ENCODE measurements around the gene TEKTIP1.
"Not testable (repeated sequence)": the region's sequence is repeated elsewhere in the genome, so short reads cannot be mapped to it uniquely, and the experiment has no call there.

Gene TEKTIP1

DNA sequence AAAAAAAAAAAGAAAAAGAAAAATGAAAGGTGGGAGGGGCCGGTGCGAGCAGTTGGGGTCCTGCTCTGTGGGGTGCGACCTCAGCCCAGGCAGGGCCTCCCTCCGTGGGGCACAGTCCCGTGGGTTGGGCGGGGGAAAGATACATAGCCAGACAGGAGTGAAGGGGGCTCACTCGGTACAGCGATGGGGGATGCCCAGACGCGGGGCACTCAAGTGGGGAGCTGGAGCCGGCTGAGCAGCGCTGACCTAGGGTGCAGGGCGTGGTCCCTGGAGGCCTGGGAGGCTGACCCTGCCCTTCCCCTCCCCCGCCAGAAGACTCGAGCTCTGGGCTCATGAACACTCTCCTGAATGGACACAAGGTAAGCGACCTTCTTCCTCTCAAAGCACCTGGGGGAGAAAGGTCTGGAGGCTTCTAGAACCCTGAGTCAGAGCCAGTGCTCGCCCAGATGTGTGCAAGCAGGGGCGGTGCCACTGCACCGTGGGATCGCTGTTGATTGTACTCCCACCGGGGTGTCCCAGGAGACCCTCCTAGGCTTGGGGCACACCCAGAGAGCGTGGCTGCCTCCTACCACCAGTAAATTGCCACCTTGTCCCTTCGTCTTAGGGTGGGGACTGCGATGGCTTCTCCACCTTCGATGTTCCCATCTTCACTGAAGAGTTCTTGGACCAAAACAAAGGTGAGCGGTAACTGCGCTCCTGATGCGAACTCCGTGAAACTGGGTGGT lies 37.1 kb downstream of the TEKTIP1 start:
- no peak overlapping the region for H3K4me3 ChIP-seq (replicated peaks; ENCODE audit: low read depth, low read length)
- TF ChIP-seq, protein P1, sequence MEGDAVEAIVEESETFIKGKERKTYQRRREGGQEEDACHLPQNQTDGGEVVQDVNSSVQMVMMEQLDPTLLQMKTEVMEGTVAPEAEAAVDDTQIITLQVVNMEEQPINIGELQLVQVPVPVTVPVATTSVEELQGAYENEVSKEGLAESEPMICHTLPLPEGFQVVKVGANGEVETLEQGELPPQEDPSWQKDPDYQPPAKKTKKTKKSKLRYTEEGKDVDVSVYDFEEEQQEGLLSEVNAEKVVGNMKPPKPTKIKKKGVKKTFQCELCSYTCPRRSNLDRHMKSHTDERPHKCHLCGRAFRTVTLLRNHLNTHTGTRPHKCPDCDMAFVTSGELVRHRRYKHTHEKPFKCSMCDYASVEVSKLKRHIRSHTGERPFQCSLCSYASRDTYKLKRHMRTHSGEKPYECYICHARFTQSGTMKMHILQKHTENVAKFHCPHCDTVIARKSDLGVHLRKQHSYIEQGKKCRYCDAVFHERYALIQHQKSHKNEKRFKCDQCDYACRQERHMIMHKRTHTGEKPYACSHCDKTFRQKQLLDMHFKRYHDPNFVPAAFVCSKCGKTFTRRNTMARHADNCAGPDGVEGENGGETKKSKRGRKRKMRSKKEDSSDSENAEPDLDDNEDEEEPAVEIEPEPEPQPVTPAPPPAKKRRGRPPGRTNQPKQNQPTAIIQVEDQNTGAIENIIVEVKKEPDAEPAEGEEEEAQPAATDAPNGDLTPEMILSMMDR (IDR thresholded peaks at IDR 0.05; ENCODE audit: low read length, missing control alignments): no peak
- DNase-seq (ENCODE audit: low read depth): no peak

DNA sequence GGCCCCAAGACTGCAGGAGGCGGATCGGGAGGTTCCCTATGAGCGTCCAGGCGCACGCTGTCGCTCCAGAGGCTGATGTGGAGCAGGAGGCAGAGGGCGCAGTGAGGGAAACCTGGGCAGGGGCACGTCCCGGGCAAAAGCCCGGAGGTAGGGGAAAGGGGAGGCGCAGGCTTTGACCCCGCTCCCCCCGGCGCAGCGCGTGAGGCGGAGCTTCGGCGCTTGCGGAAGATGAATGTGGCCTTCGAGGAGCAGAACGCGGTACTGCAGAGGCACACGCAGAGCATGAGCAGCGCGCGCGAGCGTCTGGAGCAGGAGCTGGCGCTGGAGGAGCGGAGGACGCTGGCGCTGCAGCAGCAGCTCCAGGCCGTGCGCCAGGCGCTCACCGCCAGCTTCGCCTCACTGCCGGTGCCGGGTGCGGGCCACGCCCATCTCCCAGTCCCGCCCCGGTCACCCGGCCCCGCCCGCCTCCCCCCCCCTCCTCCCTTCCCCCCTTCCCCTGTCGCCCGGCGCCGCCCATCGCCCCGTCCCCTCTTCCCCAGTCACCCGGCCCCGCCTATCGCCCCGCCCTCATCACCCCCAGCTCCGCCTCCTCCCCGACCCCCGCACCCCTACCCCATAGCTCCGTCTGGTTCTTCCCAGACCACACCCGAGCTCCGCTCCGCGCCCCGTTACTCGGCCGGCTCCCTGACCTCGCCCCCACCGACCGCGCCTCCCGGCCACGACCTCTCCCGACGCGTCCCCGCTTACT lies 37.9 kb downstream of the TEKTIP1 start:
- no peak overlapping the region for H3K4me3 ChIP-seq (replicated peaks; ENCODE audit: low read depth, low read length)
- TF ChIP-seq, protein P1 (IDR thresholded peaks at IDR 0.05; ENCODE audit: low read length, missing control alignments): no peak
- DNase-seq (ENCODE audit: low read depth): peak; percentile 73

DNA sequence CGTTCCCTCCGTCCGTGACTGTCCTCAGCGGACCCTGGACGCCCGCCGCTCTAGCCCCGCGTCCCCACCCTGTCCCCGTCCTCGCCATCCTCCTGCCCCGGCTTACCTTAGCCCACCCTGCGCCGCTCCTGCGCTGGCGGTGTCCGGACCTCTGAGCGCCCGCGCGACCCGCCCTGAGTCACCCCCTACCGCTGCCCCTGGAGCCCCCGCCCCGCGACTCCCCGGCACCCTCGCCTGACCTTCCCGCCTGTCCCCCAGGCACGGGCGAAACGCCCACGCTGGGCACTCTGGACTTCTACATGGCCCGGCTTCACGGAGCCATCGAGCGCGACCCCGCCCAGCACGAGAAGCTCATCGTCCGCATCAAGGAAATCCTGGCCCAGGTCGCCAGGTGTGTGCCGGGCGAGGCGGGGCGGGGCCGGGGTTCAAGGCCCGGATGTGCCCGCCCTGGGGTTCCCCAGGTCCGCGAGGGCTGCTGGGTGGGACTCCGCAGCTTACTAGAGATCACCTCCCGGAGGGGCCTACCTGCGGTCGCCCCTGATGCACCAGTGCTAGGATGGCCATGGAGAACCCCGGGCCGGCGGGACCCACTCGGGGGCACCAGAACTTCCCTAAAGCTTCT lies 38.9 kb downstream of the TEKTIP1 start:
- no peak overlapping the region for H3K4me3 ChIP-seq (replicated peaks; ENCODE audit: low read depth, low read length)
- TF ChIP-seq, protein P1 (IDR thresholded peaks at IDR 0.05; ENCODE audit: low read length, missing control alignments): no peak
- DNase-seq (ENCODE audit: low read depth): no peak

DNA sequence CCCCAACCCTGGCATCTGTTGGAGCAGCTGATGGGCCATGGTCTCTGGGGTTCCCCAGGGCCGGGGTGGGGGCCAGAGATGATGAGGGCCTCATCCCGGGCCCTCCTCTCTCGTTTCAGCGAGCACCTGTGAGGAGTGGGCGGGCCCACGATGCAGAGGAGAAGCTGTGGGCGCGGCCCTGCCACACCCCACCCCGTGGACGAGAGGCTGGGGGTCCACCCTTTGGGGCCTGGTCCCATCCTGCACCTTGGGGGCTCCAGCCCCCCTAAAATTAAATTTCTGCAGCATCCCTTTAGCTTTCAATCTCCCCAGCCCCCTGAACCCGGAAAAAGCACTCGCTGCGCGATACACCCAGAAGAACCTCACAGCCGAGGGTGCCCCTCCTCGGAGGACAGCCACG lies 39.4 kb downstream of the TEKTIP1 start:
- TF ChIP-seq, protein P1 (IDR thresholded peaks at IDR 0.05; ENCODE audit: low read length, missing control alignments): no peak
- no peak overlapping the region for H3K4me3 ChIP-seq (replicated peaks; ENCODE audit: low read depth, low read length)
- DNase-seq (ENCODE audit: low read depth): no peak

DNA sequence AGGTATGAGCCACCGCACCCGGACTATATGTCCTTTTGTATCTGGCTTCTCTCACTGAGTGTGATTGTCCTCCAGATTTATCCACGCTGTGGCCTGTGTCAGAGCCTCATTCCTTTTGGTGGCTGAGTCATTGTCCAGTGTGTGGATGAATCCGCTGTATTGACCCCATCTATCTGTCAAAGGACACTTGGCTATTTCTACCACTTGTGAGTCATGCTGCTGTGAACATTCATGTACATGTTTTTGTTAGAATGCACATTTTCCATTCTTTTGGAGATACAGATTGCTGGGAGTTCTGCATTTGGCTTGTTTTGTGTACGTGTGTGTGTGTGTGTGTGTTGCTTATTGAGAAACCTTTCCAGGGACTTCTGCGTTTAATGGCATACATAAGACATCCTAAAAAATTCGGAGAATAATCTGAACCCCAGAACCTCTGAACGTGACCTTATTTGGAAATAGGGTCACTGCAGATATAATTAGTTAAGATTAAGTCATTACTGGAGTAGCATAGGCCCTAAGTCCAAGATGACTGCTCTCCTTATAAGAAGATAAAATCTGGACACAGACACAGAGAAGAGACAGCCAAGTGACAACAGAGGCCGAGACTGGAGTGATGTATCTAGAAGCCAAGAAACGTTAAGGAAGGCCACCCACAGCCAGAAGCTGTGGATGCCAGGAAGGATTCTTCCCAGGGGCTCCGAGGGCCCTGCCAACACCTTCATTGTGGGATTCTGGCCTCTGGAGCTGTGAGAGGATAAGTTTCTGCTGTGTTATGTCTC lies 41.4 kb downstream of the TEKTIP1 start:
- TF ChIP-seq, protein P1 (IDR thresholded peaks at IDR 0.05; ENCODE audit: low read length, missing control alignments): no peak
- DNase-seq (ENCODE audit: low read depth): peak; percentile 95
- no peak overlapping the region for H3K4me3 ChIP-seq (replicated peaks; ENCODE audit: low read depth, low read length)

DNA sequence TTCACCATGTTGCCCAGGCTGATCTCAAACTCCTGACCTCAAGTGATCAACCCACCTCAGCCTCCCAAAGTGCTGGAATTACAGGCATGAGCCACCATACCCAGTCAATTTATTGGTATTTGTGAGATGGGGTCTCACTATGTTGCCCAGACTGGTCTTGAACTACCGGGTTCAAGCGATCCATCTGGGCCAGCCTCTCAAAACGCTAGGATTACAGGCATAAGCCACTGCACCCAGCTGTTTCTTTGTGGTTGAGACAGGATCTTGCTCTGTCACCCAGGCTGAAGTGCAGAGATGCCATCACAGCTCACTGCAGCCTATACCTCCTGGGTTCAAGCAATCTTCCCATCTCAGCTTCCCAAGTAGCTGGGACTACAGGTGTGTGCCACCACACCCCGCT lies 42.8 kb downstream of the TEKTIP1 start:
- not testable (repeated sequence) for DNase-seq (ENCODE audit: low read depth); H3K4me3 ChIP-seq (replicated peaks; ENCODE audit: low read depth, low read length)

DNA sequence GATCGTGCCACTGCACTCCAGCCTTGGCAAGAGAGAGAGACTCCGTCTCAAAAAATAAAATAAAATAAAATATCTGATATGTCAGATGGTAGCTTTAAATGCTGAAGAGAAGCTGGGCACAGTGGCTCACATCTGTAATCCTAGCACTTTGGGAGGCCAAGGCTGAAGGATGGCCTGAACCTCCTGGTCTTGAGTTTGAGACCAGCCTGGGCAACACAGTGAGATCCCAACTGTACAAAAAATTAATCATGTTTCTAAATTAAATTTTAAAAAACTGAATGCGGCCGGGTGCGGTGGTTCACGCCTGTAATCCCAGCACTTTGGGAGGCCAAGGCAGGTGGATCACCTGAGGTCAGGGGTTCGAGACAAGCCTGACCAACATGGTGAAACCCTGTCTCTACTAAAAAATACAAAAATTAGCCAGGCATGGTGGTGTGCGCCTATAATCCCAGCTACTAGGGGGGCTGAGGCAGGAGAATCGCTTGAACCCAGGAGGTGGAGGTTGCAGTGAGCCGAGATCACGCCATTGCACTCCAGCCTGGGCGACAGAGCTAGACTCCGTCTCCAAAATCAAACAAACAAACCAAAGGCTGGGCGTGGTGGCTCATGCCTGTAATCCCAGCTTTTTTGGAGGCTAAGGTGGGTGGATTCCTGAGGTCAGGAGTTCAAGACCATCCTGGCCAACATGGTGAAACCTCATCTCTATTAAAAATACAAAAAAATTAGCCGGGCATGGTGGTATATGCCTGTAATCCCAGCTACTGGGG lies 45.2 kb downstream of the TEKTIP1 start:
- H3K4me3 ChIP-seq (replicated peaks; ENCODE audit: low read depth, low read length); DNase-seq (ENCODE audit: low read depth): not testable (repeated sequence)
